ENCODE results near the gene LRRC8B.

Gene LRRC8B

GRCh38 chr1:89566761-89567174 is 42.1 kb downstream of the LRRC8B start:
- Mint-ChIP-seq H3K4me3 (peak overlapping the region; percentile 37), H3K9me3 (peaks cover 26% of the 10 kb centered on the region), H3K4me1 (peaks cover 60% of the 10 kb centered on the region), H3K27me3 (ENCODE audit: low read depth, poor library complexity) (no peaks in the 10 kb centered on the region), H3K27ac (peak overlapping the region; percentile 96), H3K36me3 (ENCODE audit: low read depth) (peaks cover 35% of the 10 kb centered on the region)
- TF ChIP-seq CTCF (IDR thresholded peaks at IDR 0.05): no peak
- peak; percentile 8 for DNase-seq

- TF ChIP-seq CTCF (IDR thresholded peaks at IDR 0.05): no peak
- H3K36me3 Mint-ChIP-seq (ENCODE audit: low read depth): peaks cover 37% of the 10 kb centered on the region
- H3K27ac Mint-ChIP-seq: no peak overlapping the region
- H3K4me1 Mint-ChIP-seq: peaks cover 50% of the 10 kb centered on the region
- no peaks in the 10 kb centered on the region for H3K27me3 Mint-ChIP-seq (ENCODE audit: low read depth, poor library complexity)
- H3K4me3 Mint-ChIP-seq: no peak overlapping the region
- peaks cover 19% of the 10 kb centered on the region for H3K9me3 Mint-ChIP-seq
- no peak for DNase-seq
These were observed 43.2 kb downstream of the LRRC8B start for GRCh38 chr1:89567797-89568196.

DNA sequence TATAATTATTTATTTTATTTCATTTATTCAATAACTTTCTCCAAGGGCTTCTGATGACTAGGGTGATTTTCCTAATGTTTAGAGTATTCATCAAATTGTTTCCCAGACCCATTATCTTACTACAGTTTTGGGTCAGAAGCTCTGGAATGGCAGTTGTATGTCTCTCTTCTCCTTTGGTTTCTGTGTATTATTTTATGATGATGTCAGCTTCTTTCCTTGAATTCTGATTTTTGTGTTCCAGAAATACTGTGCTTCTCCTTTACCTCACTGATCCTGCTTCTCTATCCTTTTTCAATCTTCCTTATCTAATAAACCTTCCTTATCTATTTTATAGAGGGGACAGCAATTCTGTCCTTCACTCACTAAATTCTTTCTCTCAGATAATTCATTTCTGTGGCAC is 48.8 kb downstream of the LRRC8B start:
- H3K4me1 Mint-ChIP-seq: no peaks in the 10 kb centered on the region

DNA sequence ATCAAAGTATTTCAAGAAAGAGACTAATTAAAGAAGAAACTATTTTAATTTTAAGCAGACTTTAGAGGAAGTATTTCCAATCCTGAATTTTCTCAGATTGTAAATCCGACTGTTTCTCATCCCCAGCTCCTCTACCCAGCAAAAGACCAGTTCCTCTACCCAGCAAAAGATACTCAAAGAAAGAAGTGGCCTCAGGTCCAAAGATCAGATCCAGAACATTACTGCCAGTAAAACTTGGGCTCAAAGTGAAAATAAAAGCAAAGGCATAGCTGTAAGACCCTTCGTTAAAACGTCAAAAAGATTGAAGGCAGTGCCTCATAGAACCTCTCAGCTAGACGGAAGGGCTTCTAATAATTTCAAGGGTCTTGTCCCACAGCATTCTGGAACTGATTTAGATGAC is 50.0 kb downstream of the LRRC8B start:
- no peak for TF ChIP-seq CTCF (IDR thresholded peaks at IDR 0.05)
- Mint-ChIP-seq H3K9me3 (peaks cover 19% of the 10 kb centered on the region), H3K4me1 (no peaks in the 10 kb centered on the region), H3K27me3 (ENCODE audit: low read depth, poor library complexity) (no peaks in the 10 kb centered on the region), H3K4me3 (no peak overlapping the region), H3K27ac (no peak overlapping the region), H3K36me3 (ENCODE audit: low read depth) (peaks cover 55% of the 10 kb centered on the region)
- no peak for DNase-seq

More for the DNA sequence above, 48.8 kb downstream of the LRRC8B start:
- no peak for DNase-seq
- Mint-ChIP-seq H3K27me3 (ENCODE audit: low read depth, poor library complexity) (no peaks in the 10 kb centered on the region), H3K27ac (peak overlapping the region; percentile 23), H3K4me3 (no peak overlapping the region), H3K36me3 (ENCODE audit: low read depth) (peaks cover 61% of the 10 kb centered on the region), H3K9me3 (peaks cover 19% of the 10 kb centered on the region)
- no peak for TF ChIP-seq CTCF (IDR thresholded peaks at IDR 0.05)

GRCh38 chr1:89575207-89575606 is 50.6 kb downstream of the LRRC8B start:
- Mint-ChIP-seq H3K9me3 (peaks cover 17% of the 10 kb centered on the region), H3K27me3 (ENCODE audit: low read depth, poor library complexity) (no peaks in the 10 kb centered on the region), H3K4me1 (no peaks in the 10 kb centered on the region), H3K27ac (no peak overlapping the region), H3K36me3 (ENCODE audit: low read depth) (peaks cover 54% of the 10 kb centered on the region), H3K4me3 (no peak overlapping the region)
- no peak for DNase-seq
- TF ChIP-seq CTCF (IDR thresholded peaks at IDR 0.05): no peak

- no peak overlapping the region for H3K27ac Mint-ChIP-seq
- H3K9me3 Mint-ChIP-seq: peaks cover 9% of the 10 kb centered on the region
- TF ChIP-seq CTCF (IDR thresholded peaks at IDR 0.05): no peak
- H3K36me3 Mint-ChIP-seq (ENCODE audit: low read depth): peaks cover 53% of the 10 kb centered on the region
- H3K4me1 Mint-ChIP-seq: no peaks in the 10 kb centered on the region
- no peak overlapping the region for H3K4me3 Mint-ChIP-seq
- no peak for DNase-seq
- no peaks in the 10 kb centered on the region for H3K27me3 Mint-ChIP-seq (ENCODE audit: low read depth, poor library complexity)
These were observed 51.4 kb downstream of the LRRC8B start for GRCh38 chr1:89576013-89576412.

All from nephron progenitor cell (in vitro differentiated cells).